BJ (cell line): ENCODE results near the gene NELFA. TPM values are rescaled to one million over a fixed set of nuclear protein-coding genes. Genes with fewer than 3 reads are reported as not detected.

Source experiments
- CTCF ChIA-PET: fragments of 350-600 bp; formaldehyde crosslinking; extraction: SDS; loops from one replicate; lab custom pipeline; 2021; ENCODE audit warnings: antibody characterized with exemption, inconsistent platforms; lab: Yijun Ruan, JAX
- POLR2A ChIA-PET: fragments of 300-600 bp; sonication (Branson Sonifier 250); formaldehyde crosslinking; extraction: SDS; loops from one replicate; lab custom pipeline; 2021; ENCODE audit warnings: antibody characterized with exemption; lab: Charles Lee
- DNase-seq: peaks from one replicate; pipeline ENCODE4 v3.0.0-alpha.2; 2011; ENCODE audit warnings: low read depth
- H3K27me3 ChIP-seq: 2 replicates; pipeline ENCODE4 v1.6.0; 2011; ENCODE audit warnings: low read length; ENCODE audit not compliant: control insufficient read depth, insufficient read depth
- H3K36me3 ChIP-seq: 2 replicates; pipeline ENCODE4 v1.5.1; 2011; ENCODE audit warnings: low read length; ENCODE audit not compliant: control insufficient read depth, insufficient read depth
- H3K4me3 ChIP-seq: 2 replicates; pipeline ENCODE4 v1.5.1; 2011; ENCODE audit warnings: low read depth, mild to moderate bottlenecking, control low read depth, low read length
- polyA plus RNA-seq: library from polyadenylated mRNA; depleted of rRNA; stranded (reverse); fragments of >200 nt; gene quantifications from 2 replicates; pipeline ENCODE4 v1.2.3, GENCODE V29; 2011
- TF ChIP-seq, protein P1 (sequence below): IDR thresholded peaks from 2 replicates; pipeline ENCODE4 v1.5.1; 2011; ENCODE audit warnings: low read depth, mild to moderate bottlenecking, control low read depth, inconsistent platforms, low read length, moderate library complexity; ENCODE audit not compliant: insufficient read depth

Gene NELFA
- polyA plus RNA-seq, 1 experiment, result 12.8 TPM

DNA sequence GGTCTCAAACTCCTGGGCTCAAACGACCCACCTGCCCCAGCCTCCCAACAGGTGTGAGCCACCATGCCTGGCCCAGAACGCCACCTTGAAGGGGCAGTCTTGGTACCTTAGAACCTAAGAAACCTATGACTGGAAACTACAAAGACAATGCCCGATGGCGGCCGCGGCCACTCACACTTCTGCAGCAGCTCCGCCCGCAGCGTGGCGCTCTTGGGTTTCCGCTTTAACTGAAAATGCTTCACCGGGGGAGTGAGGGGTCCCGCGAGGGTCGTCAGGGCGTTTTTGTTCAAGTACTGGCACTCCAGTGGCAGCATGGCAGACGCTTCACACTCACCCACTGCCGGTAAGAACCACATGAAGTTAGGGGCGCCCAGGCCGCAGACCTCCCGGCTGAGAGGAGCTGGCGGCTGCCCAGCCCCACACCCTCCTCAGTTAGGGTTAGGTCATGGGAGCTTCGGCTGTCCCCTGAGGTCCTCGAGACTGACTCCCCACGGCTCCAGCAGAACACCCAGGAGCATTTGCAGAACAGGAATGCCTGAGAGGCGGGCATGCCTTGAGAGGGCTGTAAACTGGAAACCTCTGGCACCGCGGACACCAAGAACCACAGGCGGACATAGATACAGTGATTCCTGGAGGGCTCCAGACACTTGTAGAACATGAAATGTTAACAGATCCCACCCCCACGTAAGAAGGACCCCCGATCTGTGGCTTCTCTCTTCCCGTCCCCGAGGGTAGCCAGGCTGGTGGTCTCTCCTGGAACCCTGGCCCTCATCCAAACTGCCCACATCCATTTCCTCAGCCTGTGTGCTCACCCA is 19.0 kb downstream of the NELFA start:
- no peak for DNase-seq
- no peaks in the 10 kb centered on the region for H3K27me3 ChIP-seq
- H3K36me3 ChIP-seq, result peaks cover 26% of the 10 kb centered on the region
- CTCF ChIA-PET, result no interaction called here
- POLR2A ChIA-PET, result no interaction called here
- TF ChIP-seq, protein P1, sequence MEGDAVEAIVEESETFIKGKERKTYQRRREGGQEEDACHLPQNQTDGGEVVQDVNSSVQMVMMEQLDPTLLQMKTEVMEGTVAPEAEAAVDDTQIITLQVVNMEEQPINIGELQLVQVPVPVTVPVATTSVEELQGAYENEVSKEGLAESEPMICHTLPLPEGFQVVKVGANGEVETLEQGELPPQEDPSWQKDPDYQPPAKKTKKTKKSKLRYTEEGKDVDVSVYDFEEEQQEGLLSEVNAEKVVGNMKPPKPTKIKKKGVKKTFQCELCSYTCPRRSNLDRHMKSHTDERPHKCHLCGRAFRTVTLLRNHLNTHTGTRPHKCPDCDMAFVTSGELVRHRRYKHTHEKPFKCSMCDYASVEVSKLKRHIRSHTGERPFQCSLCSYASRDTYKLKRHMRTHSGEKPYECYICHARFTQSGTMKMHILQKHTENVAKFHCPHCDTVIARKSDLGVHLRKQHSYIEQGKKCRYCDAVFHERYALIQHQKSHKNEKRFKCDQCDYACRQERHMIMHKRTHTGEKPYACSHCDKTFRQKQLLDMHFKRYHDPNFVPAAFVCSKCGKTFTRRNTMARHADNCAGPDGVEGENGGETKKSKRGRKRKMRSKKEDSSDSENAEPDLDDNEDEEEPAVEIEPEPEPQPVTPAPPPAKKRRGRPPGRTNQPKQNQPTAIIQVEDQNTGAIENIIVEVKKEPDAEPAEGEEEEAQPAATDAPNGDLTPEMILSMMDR, result no peak
- H3K4me3 ChIP-seq, result no peak overlapping the region

DNA sequence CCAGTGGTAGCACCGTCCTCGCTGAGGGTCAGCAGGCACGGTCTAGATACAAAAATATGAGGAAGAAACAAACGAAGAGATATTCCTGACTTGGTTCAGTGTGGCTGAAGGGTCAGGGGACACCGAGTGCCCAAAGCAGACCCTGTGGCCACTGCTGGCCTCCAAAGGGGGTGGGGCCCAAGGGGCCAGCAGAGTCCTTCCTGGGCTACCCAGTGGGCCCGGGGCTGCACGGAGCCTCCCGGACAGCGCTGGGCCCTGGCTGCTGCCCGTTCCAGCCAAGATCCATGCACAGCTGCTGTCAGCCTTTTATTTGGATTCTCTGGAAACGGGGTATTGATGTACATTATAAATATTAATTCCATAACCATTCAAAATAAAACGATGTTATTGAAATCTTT is 20.4 kb downstream of the NELFA start:
- DNase-seq, result no peak
- TF ChIP-seq, protein P1, result no peak
- H3K36me3 ChIP-seq, result peaks cover 37% of the 10 kb centered on the region
- H3K4me3 ChIP-seq, result no peak overlapping the region
- ChIA-PET CTCF (no interaction called here), POLR2A (no interaction called here)
- H3K27me3 ChIP-seq, result no peaks in the 10 kb centered on the region

DNA sequence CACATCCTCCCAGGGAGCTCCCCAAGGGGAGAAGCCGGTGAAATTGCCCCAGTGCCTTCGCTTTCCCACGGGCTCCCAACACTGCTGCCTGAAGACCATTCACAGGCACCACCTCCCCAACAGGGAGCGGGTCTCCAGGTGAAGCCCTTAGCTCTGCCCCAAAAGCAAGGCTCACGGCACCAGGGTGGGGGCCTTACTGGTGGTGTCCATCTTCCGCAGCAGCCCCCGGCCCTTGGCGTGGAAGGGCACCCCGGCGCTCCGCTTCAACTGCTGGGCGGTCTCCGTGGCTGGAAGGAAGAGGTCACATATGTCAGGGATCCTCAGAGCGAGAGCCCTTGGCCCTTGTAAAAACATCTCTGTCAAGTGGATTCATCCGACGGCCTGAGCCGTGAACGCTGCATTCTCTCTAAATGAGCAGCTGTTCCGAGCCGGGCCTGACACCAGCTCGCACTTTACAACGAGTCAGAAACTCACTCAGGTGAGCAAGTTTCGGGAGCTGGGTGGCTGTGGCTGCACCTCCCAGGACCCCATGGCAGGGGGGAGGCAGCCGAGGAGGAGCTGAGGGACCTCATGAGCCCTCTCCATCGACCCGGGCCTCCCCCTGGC is 20.9 kb downstream of the NELFA start:
- H3K4me3 ChIP-seq, result no peak overlapping the region
- CTCF ChIA-PET, result interaction anchor here (0.6 kb wide), 1 partner anchor 358 kb away, joined by 6 read pairs; no protein-coding TSS in a partner anchor
- H3K36me3 ChIP-seq, result peaks cover 39% of the 10 kb centered on the region
- H3K27me3 ChIP-seq, result no peaks in the 10 kb centered on the region
- TF ChIP-seq, protein P1, result no peak
- DNase-seq, result no peak
- POLR2A ChIA-PET, result no interaction called here

GRCh38 chr4:1987296-1987695 is 21.5 kb downstream of the NELFA start:
- Histone ChIP-seq H3K36me3 (peaks cover 42% of the 10 kb centered on the region), H3K27me3 (no peaks in the 10 kb centered on the region), H3K4me3 (no peak overlapping the region)
- CTCF ChIA-PET, result interaction anchor here (0.6 kb wide), 1 partner anchor 358 kb away, joined by 6 read pairs; no protein-coding TSS in a partner anchor
- POLR2A ChIA-PET, result no interaction called here
- no peak for DNase-seq
- TF ChIP-seq, protein P1, result no peak

- H3K36me3 ChIP-seq, result peaks cover 42% of the 10 kb centered on the region
- TF ChIP-seq, protein P1, result no peak
- ChIA-PET POLR2A (no interaction called here), CTCF (no interaction called here)
- no peak overlapping the region for H3K4me3 ChIP-seq
- no peak for DNase-seq
- no peaks in the 10 kb centered on the region for H3K27me3 ChIP-seq
Measured at GRCh38 chr4:1986578-1987210, 22.1 kb downstream of the NELFA start.
